Ascending aorta (tissue), 2 donors: ENCODE measurements around the gene LRP1B. TPM values are rescaled to one million over a fixed set of nuclear protein-coding genes. Genes with fewer than 3 reads are reported as not detected.

ENCODE experiments used
- DNase-seq, 2 donors: peaks; one replicate each; pipeline ENCODE4 v3.0.0-alpha.2; 2019; ENCODE audit warnings: low spot score in 2 of 2
- H3K27ac ChIP-seq, 2 donors: fragments of 200-600 bp; sonication (generic); one replicate each; pipeline ENCODE4 v1.5.1; 2016 to 2017; ENCODE audit warnings: mild to moderate bottlenecking in 1 of 2
- H3K27me3 ChIP-seq: fragments of 200-600 bp; sonication (generic); one replicate; pipeline ENCODE4 v1.5.1; 2017
- H3K36me3 ChIP-seq, 2 donors: fragments of 200-600 bp; sonication (generic); one replicate each; pipeline ENCODE4 v1.5.1; 2016
- H3K4me1 ChIP-seq, 2 donors: fragments of 200-600 bp; sonication (generic); one replicate each; pipeline ENCODE4 v1.5.1; 2016 to 2017; ENCODE audit warnings: mild to moderate bottlenecking in 1 of 2
- H3K4me3 ChIP-seq, 2 donors: fragments of 200-600 bp; sonication (generic); one replicate each; pipeline ENCODE4 v1.5.1; 2016 to 2017; ENCODE audit warnings: mild to moderate bottlenecking in 1 of 2
- H3K9me3 ChIP-seq, 2 donors: fragments of 200-600 bp; sonication (generic); one replicate each; pipeline ENCODE4 v1.5.1; 2016
- CTCF ChIP-seq, 3 experiments: fragments of 200-600 bp in 2 of 3; fragments of 450-650 bp in 1 of 3; sonication (generic) in 2 of 3; IDR thresholded peaks; one replicate each; pipeline ENCODE4 v1.5.1; 2016 to 2019; ENCODE audit warnings: antibody characterized with exemption in 3 of 3, mild to moderate bottlenecking in 1 of 3, moderate library complexity in 1 of 3
- intact Hi-C: fragments of 100-400 bp; cut with DNase I; formaldehyde crosslinking; loops from one replicate; pipeline ENCODE4 v1.15.1; 2023
- total RNA-seq: library from RNA; depleted of rRNA; stranded (reverse); fragments of >200 nt; gene quantifications from one replicate; pipeline ENCODE4 v1.1.0, GENCODE V29; 2016

The LRP1B gene
- total RNA-seq, 1 donor from 2014 or later, result not detected

- DNase-seq, result no peak
- no peaks in the 10 kb centered on the region for H3K36me3 ChIP-seq
- H3K4me3 ChIP-seq, result no peak overlapping the region
- H3K9me3 ChIP-seq, result no peaks in the 10 kb centered on the region
- TF ChIP-seq CTCF (IDR thresholded peaks at IDR 0.05), result no peak
- no peak overlapping the region for H3K27ac ChIP-seq
- no peaks in the 10 kb centered on the region for H3K27me3 ChIP-seq
- no peaks in the 10 kb centered on the region for H3K4me1 ChIP-seq
- intact Hi-C loops, result no loop called here
These were observed 1288.7 kb downstream of the LRP1B start for GRCh38 chr2:140842110-140842509.

GRCh38 chr2:140841141-140841540, 1289.7 kb downstream of the LRP1B start:
- no peaks in the 10 kb centered on the region for H3K9me3 ChIP-seq
- no peak overlapping the region for H3K4me3 ChIP-seq
- DNase-seq, result no peak
- H3K4me1 ChIP-seq, result no peaks in the 10 kb centered on the region
- intact Hi-C loops, result no loop called here
- H3K36me3 ChIP-seq, result no peaks in the 10 kb centered on the region
- no peaks in the 10 kb centered on the region for H3K27me3 ChIP-seq
- H3K27ac ChIP-seq, result no peak overlapping the region
- no peak for TF ChIP-seq CTCF (IDR thresholded peaks at IDR 0.05)

GRCh38 chr2:140836826-140837225, 1294.0 kb downstream of the LRP1B start:
- H3K4me3 ChIP-seq, result no peak overlapping the region
- no peaks in the 10 kb centered on the region for H3K4me1 ChIP-seq
- intact Hi-C loops, result no loop called here

GRCh38 chr2:140835079-140835478, 1295.7 kb downstream of the LRP1B start:
- no peak overlapping the region for H3K27ac ChIP-seq
- intact Hi-C loops, result no loop called here
- no peak for TF ChIP-seq CTCF (IDR thresholded peaks at IDR 0.05)
- H3K9me3 ChIP-seq, result peaks cover 0 to 3% of the 10 kb centered on the region in 2 donors
- no peaks in the 10 kb centered on the region for H3K27me3 ChIP-seq
- no peaks in the 10 kb centered on the region for H3K4me1 ChIP-seq
- H3K4me3 ChIP-seq, result no peak overlapping the region
- no peaks in the 10 kb centered on the region for H3K36me3 ChIP-seq
- DNase-seq, result no peak

More at GRCh38 chr2:140836826-140837225, 1294.0 kb downstream of the LRP1B start:
- Histone ChIP-seq H3K27ac (no peak overlapping the region), H3K36me3 (no peaks in the 10 kb centered on the region), H3K27me3 (no peaks in the 10 kb centered on the region), H3K9me3 (no peaks in the 10 kb centered on the region)
- TF ChIP-seq CTCF (IDR thresholded peaks at IDR 0.05), result no peak
- no peak for DNase-seq

- Histone ChIP-seq H3K9me3 (no peaks in the 10 kb centered on the region), H3K4me3 (no peak overlapping the region), H3K27me3 (no peaks in the 10 kb centered on the region), H3K4me1 (no peaks in the 10 kb centered on the region), H3K27ac (no peak overlapping the region), H3K36me3 (no peaks in the 10 kb centered on the region)
- no peak for DNase-seq
- intact Hi-C loops, result no loop called here
- TF ChIP-seq CTCF (IDR thresholded peaks at IDR 0.05), result no peak
These were observed 1316.7 kb downstream of the LRP1B start for GRCh38 chr2:140814141-140814540.

- no peak for DNase-seq
- TF ChIP-seq CTCF (IDR thresholded peaks at IDR 0.05), result no peak
- H3K4me1 ChIP-seq, result no peaks in the 10 kb centered on the region
- no peaks in the 10 kb centered on the region for H3K27me3 ChIP-seq
- no peaks in the 10 kb centered on the region for H3K36me3 ChIP-seq
- no peak overlapping the region for H3K4me3 ChIP-seq
- no peaks in the 10 kb centered on the region for H3K9me3 ChIP-seq
- no peak overlapping the region for H3K27ac ChIP-seq
- intact Hi-C loops, result no loop called here
These were observed 1322.0 kb downstream of the LRP1B start for GRCh38 chr2:140808820-140809219.
